Activated CD8-positive, alpha-beta memory T cell treated with anti-CD3 and anti-CD28 coated beads for 24 hours (primary cell): Measurements from ENCODE around the gene CREB3L1.
"Not testable (repeated sequence)": the region's sequence is repeated elsewhere in the genome, so short reads cannot be mapped to it uniquely, and the experiment has no call there.

ENCODE experiments used
- DNase-seq: peaks from one replicate; pipeline ENCODE4 v3.0.0-alpha.2; 2020

The CREB3L1 gene

DNA sequence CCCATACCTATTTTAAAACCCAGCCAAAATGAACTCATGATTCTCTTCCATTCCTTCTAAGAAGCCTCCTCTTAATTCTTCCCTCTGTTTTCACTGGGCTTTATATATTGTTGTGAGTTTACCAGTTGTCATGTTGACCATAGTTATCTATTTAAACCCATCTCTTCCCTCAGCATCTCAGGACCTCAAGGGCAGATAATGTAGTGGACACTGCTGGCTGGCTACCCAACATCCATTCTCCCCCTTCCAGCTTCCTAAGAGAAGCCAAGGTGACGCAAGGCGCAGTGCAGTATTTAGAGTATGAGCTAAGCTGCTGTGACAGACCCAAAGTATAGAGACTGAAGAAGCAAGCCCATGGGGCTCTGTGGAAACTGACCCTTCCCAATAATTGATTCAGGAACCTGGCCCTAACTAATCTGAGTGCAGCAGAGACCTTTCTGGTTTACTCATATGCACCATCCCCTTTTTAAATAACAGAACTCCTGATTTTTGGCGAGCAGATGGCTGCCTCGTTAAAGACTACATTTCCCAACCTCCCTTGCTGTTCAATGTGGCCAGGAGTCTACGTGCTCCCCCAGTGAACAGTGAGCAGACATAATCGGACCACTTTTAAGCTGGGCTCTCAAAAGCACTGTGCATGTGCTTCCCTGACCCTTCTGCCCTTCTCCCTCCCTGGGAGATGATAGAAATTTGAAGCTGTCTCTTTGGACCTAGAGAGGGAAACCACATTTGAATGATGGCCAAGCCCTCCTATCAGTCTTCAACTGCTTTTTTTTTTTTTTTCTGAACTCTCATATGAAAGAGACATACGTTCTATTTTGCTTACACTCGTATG is 28.1 kb upstream of the CREB3L1 start:
- no peak for DNase-seq

DNA sequence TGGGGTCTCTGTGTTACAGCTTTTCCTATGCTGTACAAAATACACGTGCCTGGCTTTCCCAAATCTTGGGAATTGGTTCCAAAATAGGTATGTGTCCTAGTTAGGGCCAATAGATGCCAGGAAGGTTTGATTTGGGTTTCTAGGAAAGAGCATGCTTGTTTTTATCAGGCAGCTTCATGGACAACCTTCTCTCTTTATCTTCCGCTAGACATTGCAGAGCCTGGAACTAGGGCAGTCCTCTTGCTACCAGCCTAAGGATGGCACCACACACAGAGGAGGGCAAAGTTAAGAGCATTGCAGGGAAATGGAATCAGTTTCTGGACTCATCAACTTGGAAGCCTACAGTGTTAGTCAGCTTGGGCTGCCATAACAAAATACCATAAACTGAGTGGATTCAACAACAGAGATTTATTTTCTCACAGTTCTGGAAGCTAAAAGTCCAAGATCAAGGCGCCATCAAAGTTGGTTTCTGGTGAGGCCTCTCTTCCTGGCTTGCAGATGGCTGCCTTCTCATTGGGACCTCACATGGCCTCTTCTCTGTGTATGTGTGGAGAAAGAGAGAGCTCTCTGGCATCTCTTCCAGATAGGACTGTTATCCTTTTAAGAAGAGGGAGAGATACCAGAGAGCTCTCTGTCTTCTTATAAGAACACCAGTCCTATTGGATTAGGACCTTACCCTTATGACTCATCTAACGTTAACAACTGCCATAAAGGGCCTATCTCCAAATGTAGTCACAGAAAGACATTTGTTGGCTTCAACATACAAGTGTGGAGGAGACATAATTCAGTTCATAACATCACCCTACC is 27.3 kb upstream of the CREB3L1 start:
- DNase-seq = no peak

DNA sequence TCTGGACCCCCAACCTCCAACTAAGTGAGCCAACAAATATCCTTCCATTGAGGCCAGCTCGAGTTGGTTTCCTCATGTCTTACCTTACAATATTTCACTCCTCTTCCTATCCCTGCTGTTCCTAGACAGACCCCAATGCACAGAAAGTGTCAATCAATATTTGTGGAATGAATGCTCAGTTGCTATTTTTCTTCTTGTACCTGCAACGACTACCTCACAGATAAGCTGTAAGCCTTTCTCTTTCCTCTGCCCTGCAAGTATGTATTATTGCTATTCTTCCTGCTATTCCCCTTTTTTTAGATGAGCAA is 26.8 kb upstream of the CREB3L1 start:
- no peak for DNase-seq

DNA sequence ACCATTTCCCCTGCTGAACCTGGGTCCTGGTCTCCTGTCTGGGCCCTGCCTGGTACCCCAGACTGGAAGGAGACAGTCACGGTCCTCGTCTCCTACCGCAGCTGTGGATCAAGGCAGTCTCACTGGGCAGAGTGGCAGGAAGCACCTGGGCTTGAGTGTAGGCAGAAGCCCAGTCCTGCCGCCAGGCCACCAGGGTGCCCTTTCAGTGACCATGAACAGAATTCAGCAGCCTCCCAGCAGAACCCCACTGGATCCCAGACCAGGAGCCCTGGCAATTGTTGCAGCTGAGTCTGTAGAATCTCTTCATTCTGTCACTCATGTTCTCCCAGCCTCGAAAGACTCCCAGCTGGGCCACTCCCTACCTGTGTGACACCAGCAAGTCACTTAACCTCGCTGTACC is 25.5 kb upstream of the CREB3L1 start:
- DNase-seq = no peak

DNA sequence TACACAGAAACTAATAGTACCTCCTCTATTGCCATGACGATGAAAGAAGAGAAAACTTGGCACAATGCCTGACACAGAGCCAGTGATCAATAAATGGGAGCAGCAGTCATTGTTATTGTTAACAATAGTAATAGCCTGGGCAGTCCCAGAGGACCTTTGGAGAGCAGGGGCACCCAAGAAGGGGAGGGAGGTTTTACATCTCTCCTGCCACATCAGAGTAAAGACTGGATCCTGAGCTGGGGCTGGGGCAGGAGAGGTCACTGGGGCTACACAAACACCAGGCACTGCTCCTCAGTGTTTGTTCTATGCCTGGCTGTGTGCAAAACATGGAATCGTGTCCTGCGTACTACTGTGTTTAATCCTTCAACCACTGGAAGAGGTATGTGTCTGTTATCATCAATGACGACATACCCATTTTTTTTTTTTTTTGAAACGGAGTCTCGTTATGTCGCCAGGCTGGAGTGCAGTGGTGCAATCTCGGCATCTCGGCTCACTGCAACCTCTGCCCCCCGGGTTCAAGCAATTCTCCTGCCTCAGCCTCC is 25.0 kb upstream of the CREB3L1 start:
- DNase-seq = no peak

DNA sequence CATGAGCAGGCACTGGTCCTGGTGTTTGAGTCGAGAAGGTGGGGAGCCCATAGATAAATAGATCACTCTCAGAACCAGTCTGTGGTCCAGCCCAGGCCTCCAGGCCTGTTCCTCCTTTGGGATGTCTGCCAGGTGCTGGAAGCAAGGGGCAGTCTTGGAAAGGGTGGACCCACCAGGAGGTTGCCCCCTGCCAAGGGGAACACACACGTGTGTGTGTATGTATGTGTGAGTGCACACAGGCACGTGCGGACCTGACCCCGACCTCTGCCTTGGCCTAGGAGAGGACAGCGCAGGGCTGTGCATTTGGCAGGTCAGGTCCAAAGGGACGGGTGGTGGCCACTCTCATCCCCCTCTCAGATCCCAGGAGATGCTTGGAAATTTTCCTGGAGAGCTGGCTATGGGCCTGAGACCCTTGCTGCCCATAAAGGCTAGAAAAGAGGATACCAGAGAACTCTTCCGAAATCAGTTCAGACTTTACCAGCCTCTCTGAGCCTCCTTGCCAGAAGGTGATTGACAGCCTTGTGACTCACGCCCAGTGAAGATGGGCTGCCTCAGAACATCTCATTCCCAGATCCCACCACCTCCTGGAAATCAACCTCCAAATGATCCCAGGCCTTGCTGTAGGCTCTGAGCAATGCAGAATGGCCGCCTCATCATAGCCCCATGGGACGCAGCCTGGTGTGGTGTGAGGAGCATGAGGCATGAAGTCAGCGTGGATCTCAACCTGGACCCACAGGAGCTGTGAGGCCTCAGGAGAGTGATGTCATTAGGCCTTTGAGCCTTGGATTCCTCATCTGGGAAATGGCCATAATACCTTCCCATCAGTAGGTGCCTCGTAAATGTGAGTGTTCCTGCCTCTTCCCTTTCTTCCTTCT is 24.0 kb upstream of the CREB3L1 start:
- no peak for DNase-seq

DNA sequence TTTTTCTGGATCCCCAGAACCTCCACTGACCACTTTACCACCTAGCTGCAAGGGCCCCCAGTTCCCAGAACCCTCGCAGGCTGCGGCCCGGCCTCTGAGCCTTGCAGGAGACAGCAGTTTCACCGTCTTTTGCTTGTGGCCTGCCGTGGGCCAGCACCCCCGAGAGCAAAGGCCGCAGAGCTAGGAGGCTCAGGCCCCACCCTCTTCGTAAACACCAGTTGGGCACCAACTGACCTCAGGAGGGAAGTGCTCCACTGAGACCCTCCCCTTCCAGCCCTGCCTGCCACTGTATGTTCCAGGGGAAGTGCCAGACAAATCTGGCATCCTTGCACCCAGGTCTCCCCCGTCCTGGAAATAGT is 23.4 kb upstream of the CREB3L1 start:
- no peak for DNase-seq

DNA sequence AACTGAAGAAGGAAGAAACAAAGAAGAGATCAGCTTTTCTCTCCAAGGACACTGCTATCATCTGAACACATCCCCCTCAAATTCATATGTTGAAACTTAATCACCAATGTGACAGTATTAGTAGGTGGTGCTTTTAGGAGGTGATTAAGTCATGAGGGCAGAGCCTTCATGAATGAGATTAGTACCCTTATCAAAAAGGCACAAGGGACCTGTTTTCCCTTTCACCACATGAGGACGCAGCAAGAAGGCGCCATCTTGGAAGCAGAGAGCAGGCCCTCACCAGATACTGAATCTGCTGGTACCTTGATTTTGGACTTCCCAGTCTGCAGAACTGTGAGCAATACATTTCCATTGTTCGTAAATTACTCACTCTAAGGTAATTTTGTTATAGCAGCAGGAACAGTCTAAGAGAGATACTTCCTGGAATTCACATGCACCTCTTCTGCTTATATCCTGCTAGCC is 20.9 kb upstream of the CREB3L1 start:
- no peak for DNase-seq

DNA sequence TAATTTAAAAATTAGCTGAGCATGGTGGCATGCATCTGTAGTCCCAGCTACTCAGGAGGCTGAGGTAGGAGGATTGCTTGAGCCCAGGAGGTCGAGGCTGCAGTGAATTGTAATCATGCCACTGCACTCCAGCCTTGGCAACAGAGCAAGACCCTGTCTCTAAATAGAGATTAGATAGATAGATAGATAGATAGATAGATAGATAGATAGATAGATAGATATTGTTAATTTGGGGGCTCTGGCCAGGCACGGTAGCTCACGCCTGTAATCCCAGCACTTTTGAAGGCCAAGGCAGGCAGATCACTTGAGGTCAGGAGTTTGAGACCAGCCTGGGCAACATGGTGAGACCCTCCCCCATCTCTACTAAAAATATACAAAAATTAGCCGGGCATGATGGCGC is 18.1 kb upstream of the CREB3L1 start:
- DNase-seq = not testable (repeated sequence)

DNA sequence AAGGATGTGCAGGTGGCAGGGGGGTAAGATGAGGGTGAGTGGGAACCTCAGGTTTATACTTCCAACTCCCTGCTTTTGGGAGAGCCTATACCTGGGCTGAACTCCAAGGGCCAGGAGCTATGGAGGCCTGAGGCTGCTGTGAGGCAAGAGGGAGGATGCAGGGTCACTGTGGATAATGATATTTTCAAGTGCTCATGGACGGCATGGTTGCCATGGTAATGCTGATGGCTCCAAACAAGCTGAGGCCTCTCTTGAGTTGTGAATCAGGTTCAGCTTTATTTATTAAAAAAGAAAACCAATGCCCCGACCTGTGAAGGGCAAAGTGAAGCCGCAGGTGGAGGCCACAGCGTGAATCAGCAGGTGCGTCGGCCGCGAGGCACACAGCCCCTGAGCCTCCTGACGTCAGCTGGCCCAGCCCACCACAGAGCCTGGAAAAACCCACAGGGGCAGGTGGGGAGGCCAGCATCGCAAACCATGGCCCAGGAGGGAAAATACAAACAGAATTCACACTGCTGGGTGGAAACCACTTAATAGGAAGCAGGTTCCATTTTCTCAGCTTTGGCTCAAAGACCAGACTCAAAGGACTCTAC is 17.4 kb upstream of the CREB3L1 start:
- DNase-seq = no peak

DNA sequence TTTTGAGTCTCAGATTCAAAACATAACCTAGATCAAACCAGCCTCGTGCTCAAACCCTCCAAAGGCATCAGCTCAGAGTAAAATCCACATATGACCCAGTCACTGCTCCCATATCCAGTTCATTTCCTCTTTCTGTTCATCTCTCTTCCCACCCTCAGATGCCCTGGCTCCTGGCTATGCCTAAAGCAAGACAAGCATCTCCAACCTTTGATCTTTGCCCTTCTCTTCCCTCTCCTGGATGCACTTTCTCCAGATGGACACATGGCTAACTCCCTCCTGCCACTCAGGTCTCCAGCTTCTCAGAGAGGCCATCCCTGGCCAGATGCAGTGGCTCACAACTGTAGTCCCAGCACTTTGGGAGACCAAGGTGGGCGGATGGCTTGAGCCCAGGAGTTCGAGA is 14.3 kb upstream of the CREB3L1 start:
- no peak for DNase-seq

DNA sequence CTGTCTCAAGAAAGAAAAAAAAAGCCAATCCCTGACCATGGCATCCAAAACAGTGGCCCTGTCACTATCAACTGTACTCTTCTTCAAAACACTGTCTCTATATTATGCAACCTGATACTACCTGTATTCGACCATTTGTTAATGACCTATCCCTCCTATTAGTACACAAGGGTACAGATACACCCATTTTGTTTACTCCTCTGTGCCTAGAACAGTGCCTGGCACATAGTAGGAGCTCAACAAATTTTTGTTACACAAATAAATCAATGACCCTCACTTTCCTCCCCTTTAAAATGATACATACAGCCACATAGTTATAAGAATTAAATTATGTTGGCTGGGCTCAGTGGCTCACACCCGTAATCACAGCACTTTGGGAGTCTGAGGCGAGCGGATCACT is 13.4 kb upstream of the CREB3L1 start:
- DNase-seq = no peak

DNA sequence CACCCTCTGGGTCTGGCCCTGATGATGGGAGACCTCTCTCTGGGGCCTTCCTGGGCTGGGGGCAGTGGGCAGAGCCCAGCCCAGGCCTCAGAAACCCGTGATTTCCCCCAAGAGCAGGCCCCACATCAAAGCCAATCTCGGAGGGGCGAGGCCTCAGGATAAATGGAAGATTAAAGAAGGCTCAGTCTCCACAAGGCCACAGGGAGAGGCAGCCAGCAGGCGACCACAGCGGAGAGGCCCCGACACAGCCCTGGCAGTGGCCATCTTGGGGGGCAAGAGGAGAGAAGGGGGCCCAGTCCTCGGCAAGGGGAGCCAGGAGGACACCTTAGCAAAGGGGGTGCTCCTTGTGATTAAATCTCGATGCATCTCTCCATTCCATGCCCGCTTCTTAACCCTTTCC is 12.5 kb upstream of the CREB3L1 start:
- no peak for DNase-seq

DNA sequence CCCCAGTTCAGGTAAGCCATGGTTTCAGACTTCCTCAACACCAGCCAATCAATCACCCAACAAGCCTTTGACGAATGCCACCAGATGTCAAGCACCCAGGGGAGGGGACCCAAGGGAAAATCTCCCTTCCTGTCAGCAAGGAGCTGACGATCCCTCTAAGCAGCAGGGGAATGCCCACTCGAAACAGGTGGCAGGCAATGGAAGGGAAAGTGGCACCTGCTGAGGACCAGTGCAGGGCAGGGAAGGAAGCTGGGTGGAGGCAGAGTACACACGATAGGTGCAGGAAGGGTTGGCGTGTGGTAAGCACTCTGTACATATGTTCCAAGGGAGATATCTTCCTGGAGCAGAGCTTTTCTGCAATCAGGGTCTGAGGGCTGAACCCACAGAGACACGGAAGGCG is 11.7 kb upstream of the CREB3L1 start:
- no peak for DNase-seq

DNA sequence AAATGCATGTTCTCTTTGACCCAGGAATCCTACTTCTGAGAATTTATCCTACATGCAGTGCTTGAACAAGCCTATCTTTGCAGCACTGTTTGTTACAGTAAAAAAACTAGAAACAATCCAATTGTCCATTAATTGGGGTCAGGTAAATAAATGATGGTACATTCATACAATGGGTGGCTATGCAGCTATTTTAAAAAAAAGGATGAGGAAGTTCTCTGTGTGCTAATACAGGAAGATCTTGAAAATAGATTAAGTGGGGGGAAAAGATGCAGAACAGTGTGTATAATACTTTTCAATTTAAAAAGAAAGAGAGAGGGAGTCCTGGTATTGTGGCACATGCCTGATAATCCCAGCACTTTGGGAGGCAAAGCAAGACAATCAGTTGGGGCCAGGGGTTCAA is 9.5 kb upstream of the CREB3L1 start:
- DNase-seq = no peak

DNA sequence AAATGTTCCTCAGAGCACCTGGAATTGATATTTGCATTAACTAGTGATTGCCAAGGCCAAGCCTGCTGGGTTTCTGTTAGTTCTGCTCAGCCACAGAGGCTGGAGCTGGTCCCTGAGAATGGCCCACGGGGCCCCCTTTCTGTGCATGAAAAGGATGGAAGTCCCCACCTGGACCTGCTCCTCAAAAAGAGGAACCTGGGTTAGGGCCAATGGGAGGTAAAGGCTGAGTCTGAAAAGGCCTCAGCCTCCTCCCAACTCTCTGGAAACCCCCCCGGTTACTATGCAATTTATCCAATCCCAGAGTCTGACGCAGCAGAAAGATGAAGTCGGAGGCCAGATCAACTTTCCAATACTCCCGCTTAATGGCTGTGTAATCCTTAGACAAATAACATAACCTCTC is 6.8 kb upstream of the CREB3L1 start:
- DNase-seq = no peak

DNA sequence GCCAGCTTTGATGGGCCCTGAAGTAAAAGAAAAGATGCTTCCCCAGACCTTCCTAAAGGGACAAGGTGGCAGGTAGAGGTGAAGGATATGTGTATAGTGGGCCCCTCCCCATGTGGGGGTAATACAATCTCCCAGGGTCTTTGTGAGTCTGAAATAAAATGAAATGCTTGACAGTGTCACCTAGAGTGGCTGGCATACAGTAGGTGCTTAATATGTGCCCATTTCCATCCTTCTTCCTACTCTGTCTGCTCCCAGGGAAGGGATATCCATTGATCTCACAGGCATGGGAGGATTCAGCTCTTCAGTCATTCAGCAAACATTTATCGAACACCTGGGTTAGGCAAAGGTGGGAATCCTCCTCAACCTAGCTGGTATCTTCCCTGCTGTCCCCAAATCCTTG is 6.1 kb upstream of the CREB3L1 start:
- no peak for DNase-seq

DNA sequence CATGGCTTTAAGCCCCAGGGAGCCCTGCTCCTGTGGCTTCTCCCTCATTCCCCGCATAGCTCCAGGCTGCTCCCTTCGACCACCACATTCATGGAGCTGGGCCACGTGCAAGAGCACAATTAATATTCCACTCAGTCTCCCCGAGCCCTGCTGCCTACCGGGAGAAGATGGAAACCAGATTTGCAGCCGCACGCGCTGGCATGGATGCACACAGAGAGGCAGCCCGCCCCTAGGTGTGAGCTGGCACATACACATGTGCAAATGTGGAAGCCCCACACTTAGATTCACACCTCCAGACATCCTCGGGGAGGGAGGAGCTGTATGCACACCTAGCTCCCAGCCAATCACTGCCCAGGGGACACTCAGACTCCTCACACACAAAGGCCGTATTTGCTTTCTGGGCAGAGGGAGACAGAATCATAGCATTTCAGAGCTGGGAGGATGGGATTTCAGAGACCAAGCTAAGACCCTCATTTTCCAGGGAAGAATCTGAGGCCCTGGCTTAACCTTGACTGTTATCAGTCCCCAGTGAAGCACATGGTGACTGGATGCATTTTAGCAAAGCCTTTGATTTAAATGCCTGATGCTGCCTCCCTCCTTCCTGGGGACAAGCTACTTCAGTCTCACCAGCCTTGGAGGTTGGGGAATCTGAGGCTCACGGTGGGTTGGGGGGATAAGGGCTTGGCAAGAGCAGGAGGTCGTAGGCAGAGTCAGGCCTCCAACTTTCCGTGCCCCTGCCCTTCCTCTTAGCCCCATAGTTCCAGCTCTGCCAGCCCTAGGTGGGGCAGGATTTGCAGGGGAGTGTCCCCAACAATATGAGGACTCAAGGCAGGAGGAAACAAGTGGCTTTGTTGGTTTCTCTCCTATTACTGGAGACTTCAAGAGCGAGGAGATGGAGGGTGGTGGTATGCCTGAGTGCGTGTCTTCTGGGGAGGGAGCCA is 5.3 kb upstream of the CREB3L1 start:
- no peak for DNase-seq

DNA sequence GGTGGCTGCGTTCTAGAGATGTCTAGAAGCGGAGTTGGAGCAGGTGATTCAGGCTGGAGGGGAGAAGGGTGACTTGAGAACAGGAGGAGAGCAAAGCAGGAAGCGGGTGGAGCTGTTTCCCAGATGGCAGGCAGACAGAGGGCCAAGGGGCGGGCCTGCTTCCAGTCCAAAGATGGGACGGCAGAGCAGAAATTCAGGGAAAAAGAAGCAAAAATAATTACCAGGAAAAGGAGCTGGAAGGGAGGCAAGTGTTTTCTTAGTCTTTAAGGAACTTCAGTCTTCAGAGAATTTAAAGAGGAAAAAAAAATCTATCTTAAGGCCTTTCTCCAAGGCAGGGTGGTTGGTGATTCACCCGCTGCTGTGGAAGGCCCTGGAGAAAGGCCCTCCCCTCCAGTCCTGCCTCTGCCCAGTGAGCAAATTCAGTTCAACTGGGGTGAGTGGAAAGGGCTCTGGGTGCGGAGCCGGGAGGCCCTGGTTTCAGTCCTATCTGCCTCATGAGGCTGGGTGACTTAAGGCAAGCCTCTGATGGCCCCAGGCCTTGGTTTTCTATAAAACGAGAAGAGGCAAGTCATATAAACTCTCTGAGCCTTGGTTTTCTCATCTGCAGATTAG is 4.5 kb upstream of the CREB3L1 start:
- DNase-seq = no peak

DNA sequence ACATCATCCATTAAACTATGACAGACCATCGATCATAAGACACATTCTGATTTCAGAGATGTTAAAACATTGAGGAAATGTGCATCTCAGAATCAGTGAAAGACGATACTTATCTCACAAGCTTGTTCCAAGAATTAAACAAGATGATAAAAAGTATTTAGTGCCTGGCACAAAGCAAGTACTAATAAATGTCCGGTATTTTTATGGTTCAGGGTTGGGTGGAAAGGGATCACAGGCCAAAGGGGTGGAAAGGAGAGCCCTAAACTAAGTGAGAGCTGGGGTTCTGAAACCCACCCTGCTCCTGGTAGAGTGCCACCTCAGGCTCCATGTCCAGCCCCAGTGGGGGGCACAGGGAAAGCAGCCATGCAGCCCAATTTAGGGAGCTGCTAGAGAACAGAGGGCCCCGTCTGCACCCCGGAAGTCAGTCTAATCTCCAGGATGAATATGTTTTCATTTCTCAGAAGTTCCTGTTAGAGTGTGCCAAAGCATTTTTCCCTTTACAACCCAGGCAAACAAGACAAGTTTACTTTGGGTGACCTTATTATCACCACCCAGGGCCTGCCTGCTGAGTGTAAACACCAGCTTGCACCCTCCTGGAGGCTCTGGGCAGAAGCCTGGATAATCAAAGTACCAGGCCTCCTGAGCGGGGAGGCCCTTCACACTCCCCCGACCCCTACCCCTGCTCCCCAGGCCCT is 3.8 kb upstream of the CREB3L1 start:
- DNase-seq = no peak
